ENCODE measurements around the gene RNF150.
"Not testable (repeated sequence)": the region's sequence is repeated elsewhere in the genome, so short reads cannot be mapped to it uniquely, and the experiment has no call there.

Gene RNF150

GRCh38 chr4:140819610-140820009 lies 313.7 kb downstream of the RNF150 start:
- H3K27ac ChIP-seq: no peak overlapping the region
- DNase-seq (ENCODE audit: low spot score): no peak
- POLR2A ChIA-PET (ENCODE audit: low non-redundant PET): no interaction called here
- CTCF ChIA-PET: interaction anchor here (0.5 kb wide), 1 partner anchor 846 kb away, joined by 3 read pairs; no protein-coding TSS in a partner anchor
- TF ChIP-seq CTCF (conservative IDR thresholded peaks at IDR 0.05; ENCODE audit: low read depth): no peak

- CTCF ChIA-PET: no interaction called here
- no peak overlapping the region for H3K27ac ChIP-seq
- TF ChIP-seq CTCF (conservative IDR thresholded peaks at IDR 0.05; ENCODE audit: low read depth): no peak
- DNase-seq (ENCODE audit: low spot score): no peak
- POLR2A ChIA-PET (ENCODE audit: low non-redundant PET): no interaction called here
Measured at GRCh38 chr4:140818433-140818832, 314.8 kb downstream of the RNF150 start.

GRCh38 chr4:140816806-140817510 lies 316.3 kb downstream of the RNF150 start:
- no peak for TF ChIP-seq CTCF (conservative IDR thresholded peaks at IDR 0.05; ENCODE audit: low read depth)
- ChIA-PET CTCF (no interaction called here), POLR2A (ENCODE audit: low non-redundant PET) (no interaction called here)
- H3K27ac ChIP-seq: no peak overlapping the region
- no peak for DNase-seq (ENCODE audit: low spot score)

GRCh38 chr4:140813804-140814203 lies 319.5 kb downstream of the RNF150 start:
- POLR2A ChIA-PET (ENCODE audit: low non-redundant PET): no interaction called here
- no peak overlapping the region for H3K27ac ChIP-seq
- no peak for TF ChIP-seq CTCF (conservative IDR thresholded peaks at IDR 0.05; ENCODE audit: low read depth)
- CTCF ChIA-PET: interaction anchor here (0.5 kb wide), 1 partner anchor 125 kb away, joined by 3 read pairs; no protein-coding TSS in a partner anchor
- no peak for DNase-seq (ENCODE audit: low spot score)

GRCh38 chr4:140812916-140813315 lies 320.4 kb downstream of the RNF150 start:
- ChIA-PET CTCF (no interaction called here), POLR2A (ENCODE audit: low non-redundant PET) (no interaction called here)
- no peak for TF ChIP-seq CTCF (conservative IDR thresholded peaks at IDR 0.05; ENCODE audit: low read depth)
- DNase-seq (ENCODE audit: low spot score): no peak
- no peak overlapping the region for H3K27ac ChIP-seq

- no peak for DNase-seq (ENCODE audit: low spot score)
- H3K27ac ChIP-seq: no peak overlapping the region
- CTCF ChIA-PET: no interaction called here
- TF ChIP-seq CTCF (conservative IDR thresholded peaks at IDR 0.05; ENCODE audit: low read depth): no peak
- POLR2A ChIA-PET (ENCODE audit: low non-redundant PET): no interaction called here
Measured at GRCh38 chr4:140811429-140811828, 321.8 kb downstream of the RNF150 start.

- POLR2A ChIA-PET (ENCODE audit: low non-redundant PET); DNase-seq (ENCODE audit: low spot score); H3K27ac ChIP-seq; CTCF ChIA-PET: not testable (repeated sequence)
Measured at GRCh38 chr4:140810591-140811169, 322.6 kb downstream of the RNF150 start.

Data from RWPE1 (cell line).